Measurements from ENCODE around the gene WNT9A.

DNA sequence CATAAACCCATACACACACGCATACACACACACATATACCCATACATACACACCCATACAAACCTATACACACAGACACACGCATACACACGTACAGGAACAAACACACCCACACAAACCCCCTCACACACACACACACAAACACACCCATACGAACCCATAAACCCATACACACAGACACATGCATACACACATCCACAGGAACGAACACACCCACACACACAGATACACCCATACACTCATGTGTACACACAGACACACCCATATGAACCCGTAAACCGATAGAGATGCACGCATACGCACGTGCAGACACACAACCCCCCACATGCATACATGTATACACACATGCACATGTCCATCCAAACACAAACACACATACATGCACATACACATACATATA lies 9.5 kb downstream of the WNT9A start:
- TF ChIP-seq POLR2A (IDR thresholded peaks at IDR 0.05) = no peak
- TF ChIP-seq, protein P1, sequence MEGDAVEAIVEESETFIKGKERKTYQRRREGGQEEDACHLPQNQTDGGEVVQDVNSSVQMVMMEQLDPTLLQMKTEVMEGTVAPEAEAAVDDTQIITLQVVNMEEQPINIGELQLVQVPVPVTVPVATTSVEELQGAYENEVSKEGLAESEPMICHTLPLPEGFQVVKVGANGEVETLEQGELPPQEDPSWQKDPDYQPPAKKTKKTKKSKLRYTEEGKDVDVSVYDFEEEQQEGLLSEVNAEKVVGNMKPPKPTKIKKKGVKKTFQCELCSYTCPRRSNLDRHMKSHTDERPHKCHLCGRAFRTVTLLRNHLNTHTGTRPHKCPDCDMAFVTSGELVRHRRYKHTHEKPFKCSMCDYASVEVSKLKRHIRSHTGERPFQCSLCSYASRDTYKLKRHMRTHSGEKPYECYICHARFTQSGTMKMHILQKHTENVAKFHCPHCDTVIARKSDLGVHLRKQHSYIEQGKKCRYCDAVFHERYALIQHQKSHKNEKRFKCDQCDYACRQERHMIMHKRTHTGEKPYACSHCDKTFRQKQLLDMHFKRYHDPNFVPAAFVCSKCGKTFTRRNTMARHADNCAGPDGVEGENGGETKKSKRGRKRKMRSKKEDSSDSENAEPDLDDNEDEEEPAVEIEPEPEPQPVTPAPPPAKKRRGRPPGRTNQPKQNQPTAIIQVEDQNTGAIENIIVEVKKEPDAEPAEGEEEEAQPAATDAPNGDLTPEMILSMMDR (IDR thresholded peaks at IDR 0.05) = no peak
